ENCODE measurements around the gene ATG4C.

ATG4C gene

DNA sequence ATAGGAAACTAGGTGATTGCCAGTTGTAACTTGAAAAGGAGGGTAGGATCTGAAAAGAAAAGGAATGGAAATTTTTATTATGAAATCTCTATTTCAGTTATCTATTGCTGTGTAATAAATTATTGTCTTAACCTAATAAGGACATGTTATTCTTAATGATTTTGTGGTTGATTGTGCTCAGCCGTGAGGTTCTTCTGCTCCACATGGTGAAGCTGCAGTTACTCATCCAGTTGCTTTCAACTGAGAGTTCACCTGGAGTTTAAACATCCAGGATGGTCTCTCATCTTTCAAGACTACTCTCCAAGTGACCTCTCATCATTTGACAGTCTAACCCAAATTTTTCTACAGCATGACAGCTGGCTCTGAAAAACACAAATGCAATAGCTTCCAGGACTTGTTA, 96.0 kb downstream of the ATG4C start:
- TF ChIP-seq, protein P1, sequence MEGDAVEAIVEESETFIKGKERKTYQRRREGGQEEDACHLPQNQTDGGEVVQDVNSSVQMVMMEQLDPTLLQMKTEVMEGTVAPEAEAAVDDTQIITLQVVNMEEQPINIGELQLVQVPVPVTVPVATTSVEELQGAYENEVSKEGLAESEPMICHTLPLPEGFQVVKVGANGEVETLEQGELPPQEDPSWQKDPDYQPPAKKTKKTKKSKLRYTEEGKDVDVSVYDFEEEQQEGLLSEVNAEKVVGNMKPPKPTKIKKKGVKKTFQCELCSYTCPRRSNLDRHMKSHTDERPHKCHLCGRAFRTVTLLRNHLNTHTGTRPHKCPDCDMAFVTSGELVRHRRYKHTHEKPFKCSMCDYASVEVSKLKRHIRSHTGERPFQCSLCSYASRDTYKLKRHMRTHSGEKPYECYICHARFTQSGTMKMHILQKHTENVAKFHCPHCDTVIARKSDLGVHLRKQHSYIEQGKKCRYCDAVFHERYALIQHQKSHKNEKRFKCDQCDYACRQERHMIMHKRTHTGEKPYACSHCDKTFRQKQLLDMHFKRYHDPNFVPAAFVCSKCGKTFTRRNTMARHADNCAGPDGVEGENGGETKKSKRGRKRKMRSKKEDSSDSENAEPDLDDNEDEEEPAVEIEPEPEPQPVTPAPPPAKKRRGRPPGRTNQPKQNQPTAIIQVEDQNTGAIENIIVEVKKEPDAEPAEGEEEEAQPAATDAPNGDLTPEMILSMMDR (IDR thresholded peaks at IDR 0.05): no peak
- Mint-ChIP-seq H3K9me3 (no peaks in the 10 kb centered on the region), H3K4me1 (no peaks in the 10 kb centered on the region), H3K27ac (no peak overlapping the region), H3K36me3 (ENCODE audit: low read depth) (no peaks in the 10 kb centered on the region), H3K4me3 (no peak overlapping the region), H3K27me3 (ENCODE audit: low read depth, poor library complexity) (peaks cover 3% of the 10 kb centered on the region)
- no peak for DNase-seq

DNA sequence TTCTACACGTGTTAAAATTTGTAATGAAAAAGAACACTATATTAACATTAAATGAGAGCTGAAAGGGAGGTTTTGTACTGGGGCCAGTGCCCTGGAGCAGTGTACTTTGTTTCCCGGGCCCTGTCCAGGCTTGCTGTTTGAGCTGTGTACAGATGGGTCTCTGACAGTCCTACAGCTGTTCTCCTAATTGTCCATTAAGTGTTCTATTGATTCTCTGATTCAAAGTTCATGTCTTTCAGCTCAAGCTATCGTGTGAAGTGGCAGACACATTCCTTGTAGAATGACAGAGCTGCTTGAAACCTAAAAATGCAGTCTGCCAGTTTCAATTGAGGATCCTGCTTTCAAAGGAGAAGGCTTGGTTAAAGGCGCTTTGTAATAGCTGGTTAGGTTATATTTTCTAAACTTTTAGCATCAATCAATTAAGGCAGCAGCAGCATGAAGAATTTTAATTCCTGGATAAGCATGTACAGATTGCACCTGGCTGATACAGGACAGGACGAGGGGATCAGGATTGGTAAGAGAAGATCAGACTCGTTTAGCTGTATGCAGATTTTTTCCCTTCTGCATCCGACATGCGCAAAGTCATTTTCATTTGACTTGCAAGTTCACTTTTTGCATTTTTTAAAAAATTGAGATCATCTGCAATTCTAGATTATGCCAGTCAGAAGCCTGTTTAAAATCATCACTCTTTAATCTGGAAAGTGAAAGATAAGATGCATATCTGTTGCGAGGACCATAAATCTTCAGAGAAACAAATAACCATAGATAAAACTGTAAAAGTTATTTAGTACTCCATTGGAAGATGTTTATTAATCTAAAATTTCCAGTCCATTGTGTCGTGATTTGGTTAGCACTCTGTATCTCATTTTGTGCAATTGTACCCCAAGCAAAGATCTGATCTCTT, 98.5 kb downstream of the ATG4C start:
- DNase-seq: no peak
- H3K9me3 Mint-ChIP-seq: no peaks in the 10 kb centered on the region
- TF ChIP-seq, protein P1 (IDR thresholded peaks at IDR 0.05): no peak
- H3K36me3 Mint-ChIP-seq (ENCODE audit: low read depth): no peaks in the 10 kb centered on the region
- H3K27me3 Mint-ChIP-seq (ENCODE audit: low read depth, poor library complexity): peaks cover 10% of the 10 kb centered on the region
- H3K4me1 Mint-ChIP-seq: no peaks in the 10 kb centered on the region
- H3K27ac Mint-ChIP-seq: no peak overlapping the region
- H3K4me3 Mint-ChIP-seq: no peak overlapping the region

DNA sequence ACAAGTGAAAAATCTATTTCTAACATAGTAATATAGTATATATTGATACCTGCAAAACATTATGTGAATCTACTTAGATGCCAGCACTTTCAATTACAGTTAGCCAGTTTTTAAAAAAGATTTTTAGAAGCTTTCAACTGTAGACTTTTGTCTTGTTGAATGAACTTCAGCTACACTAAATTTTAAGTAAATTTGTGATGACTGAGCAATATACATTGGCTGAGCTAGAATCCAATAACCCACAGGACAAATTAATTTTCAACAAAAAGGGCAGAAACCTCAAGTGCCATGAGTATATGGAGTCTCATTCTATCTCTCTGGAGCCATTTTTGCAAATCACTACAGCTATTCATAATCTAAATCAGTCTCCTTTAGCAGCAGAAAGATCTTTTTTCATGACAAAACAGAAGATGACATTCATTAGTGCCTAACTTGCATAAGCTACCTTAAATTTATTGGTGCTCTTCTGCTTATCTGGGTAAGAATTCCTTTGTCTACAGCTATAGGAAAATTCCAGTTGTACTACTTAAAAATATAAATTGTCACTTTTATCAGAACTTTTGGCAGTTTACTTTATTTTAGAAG, 100.3 kb downstream of the ATG4C start:
- H3K9me3 Mint-ChIP-seq: no peaks in the 10 kb centered on the region
- H3K4me1 Mint-ChIP-seq: no peaks in the 10 kb centered on the region
- TF ChIP-seq, protein P1 (IDR thresholded peaks at IDR 0.05): no peak
- no peak for DNase-seq
- H3K36me3 Mint-ChIP-seq (ENCODE audit: low read depth): no peaks in the 10 kb centered on the region
- no peak overlapping the region for H3K4me3 Mint-ChIP-seq
- H3K27ac Mint-ChIP-seq: no peak overlapping the region
- H3K27me3 Mint-ChIP-seq (ENCODE audit: low read depth, poor library complexity): peaks cover 7% of the 10 kb centered on the region

DNA sequence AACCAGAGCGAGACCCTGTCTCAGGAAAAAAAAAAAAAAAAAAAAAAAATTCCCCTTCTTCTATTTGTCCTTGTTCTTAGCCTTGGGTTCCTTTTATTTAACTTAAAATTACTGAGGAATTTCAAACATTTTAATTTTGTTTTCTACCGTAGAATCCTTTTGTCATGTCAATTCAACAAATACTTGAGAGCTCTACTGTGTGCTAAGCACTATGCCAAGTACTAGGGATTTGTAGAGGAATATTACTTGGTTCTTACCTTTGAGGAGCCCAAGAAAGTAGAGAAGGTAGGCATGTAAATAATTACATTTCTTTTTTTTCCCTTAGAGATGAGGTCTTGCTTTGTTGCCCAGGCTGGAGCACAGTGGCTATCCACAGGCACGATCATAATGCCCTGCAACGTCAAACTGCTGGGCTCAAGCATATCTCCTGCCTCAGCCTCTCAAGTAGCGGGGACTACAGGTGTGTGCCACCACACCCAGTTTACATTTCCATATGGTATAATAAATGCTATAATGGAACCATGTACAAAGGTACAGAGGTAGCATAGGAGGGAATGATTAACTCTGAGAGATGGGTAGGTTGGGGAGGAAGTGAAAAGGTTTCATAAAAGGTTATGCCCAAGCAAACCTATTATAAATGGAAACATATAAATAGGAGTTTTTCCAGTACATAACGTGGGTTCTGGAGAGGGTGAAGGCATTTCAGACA, 104.0 kb downstream of the ATG4C start:
- Mint-ChIP-seq H3K27ac (no peak overlapping the region), H3K9me3 (no peaks in the 10 kb centered on the region), H3K36me3 (ENCODE audit: low read depth) (no peaks in the 10 kb centered on the region), H3K4me3 (no peak overlapping the region), H3K4me1 (no peaks in the 10 kb centered on the region), H3K27me3 (ENCODE audit: low read depth, poor library complexity) (peaks cover 11% of the 10 kb centered on the region)
- TF ChIP-seq, protein P1 (IDR thresholded peaks at IDR 0.05): no peak
- no peak for DNase-seq

DNA sequence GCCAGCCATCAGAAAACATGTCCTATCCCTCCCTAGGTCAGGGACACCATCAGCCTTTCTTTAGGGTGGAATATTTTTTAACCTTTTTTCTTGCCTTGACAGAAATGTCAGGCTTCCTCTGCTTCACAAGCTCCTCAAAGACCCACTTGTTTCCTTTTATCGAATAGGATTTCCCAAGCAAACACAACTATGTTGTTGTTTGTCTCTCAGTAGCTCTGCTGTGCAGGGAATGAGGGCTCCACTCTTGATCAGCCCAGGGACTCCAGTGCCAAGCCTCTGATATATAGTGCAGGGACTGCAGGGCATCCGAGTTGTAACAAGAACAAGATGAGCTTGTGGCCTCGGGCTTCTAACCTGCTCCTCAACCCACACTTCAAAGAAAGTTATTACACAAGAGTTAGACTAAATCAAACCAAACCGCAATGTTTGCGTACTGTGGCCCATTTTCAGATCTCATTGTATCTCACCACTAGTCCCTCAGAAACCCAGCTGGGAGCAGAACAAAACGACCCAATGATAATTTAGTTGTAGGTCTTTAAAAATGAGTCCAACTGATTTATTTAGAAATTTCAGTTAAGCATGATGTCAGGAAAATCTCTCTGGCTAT, 108.1 kb downstream of the ATG4C start:
- H3K27ac Mint-ChIP-seq: no peak overlapping the region
- H3K4me3 Mint-ChIP-seq: no peak overlapping the region
- H3K9me3 Mint-ChIP-seq: no peaks in the 10 kb centered on the region
- H3K36me3 Mint-ChIP-seq (ENCODE audit: low read depth): no peaks in the 10 kb centered on the region
- TF ChIP-seq, protein P1 (IDR thresholded peaks at IDR 0.05): no peak
- DNase-seq: no peak
- no peaks in the 10 kb centered on the region for H3K4me1 Mint-ChIP-seq
- H3K27me3 Mint-ChIP-seq (ENCODE audit: low read depth, poor library complexity): peaks cover 4% of the 10 kb centered on the region

Data from nephron progenitor cell (in vitro differentiated cells).